Spleen (tissue), 11 donors: Measurements from ENCODE around the gene ACOT12. TPM values are rescaled to one million over a fixed set of nuclear protein-coding genes. Genes with fewer than 3 reads are reported as not detected.
"Not testable (repeated sequence)": the region's sequence is repeated elsewhere in the genome, so short reads cannot be mapped to it uniquely, and the experiment has no call there.

Source experiments
- DNase-seq: peaks from one replicate; pipeline ENCODE4 v3.0.0-alpha.2; 2020
- H3K27ac ChIP-seq, 8 donors: fragments of 200-600 bp; sonication (generic) in 7 of 8; 1 replicate in 4 of 8; 2 replicates in 4 of 8; pipeline versions ENCODE4 v1.5.0 to v1.8.0; 2016 to 2021; ENCODE audit warnings: inconsistent platforms in 4 of 8, mild to moderate bottlenecking in 4 of 8, moderate library complexity in 1 of 8
- H3K27me3 ChIP-seq, 7 donors: fragments of 200-600 bp; sonication (generic) in 6 of 7; replicated peaks in 1 of 7; 1 replicate in 4 of 7; 2 replicates in 3 of 7; pipeline versions ENCODE4 v1.5.0 to v1.8.0; 2016 to 2021; ENCODE audit warnings: inconsistent platforms in 3 of 7, mild to moderate bottlenecking in 1 of 7
- H3K36me3 ChIP-seq, 6 donors: fragments of 200-600 bp; sonication (generic) in 5 of 6; 1 replicate in 4 of 6; 2 replicates in 2 of 6; pipeline versions ENCODE4 v1.5.0 to v1.8.0; 2016 to 2021; ENCODE audit warnings: inconsistent platforms in 2 of 6
- H3K4me1 ChIP-seq, 6 donors: fragments of 200-600 bp; sonication (generic) in 5 of 6; 1 replicate in 3 of 6; 2 replicates in 3 of 6; pipeline versions ENCODE4 v1.5.0 to v1.8.0; 2016 to 2021; ENCODE audit warnings: inconsistent platforms in 3 of 6
- H3K4me3 ChIP-seq, 8 donors: fragments of 200-600 bp; sonication (generic) in 7 of 8; 1 replicate in 4 of 8; 2 replicates in 4 of 8; pipeline versions ENCODE4 v1.5.0 to v1.8.0; 2016 to 2021; ENCODE audit warnings: inconsistent platforms in 4 of 8, mild to moderate bottlenecking in 4 of 8, moderate library complexity in 2 of 8
- H3K9me3 ChIP-seq, 8 donors: fragments of 200-600 bp; sonication (generic) in 7 of 8; 1 replicate in 4 of 8; 2 replicates in 4 of 8; pipeline versions ENCODE4 v1.5.0 to v1.8.0; 2016 to 2021; ENCODE audit warnings: inconsistent platforms in 4 of 8
- POLR2A ChIP-seq, 3 donors: fragments of 450-650 bp; IDR thresholded peaks; one replicate each; pipeline ENCODE4 v1.5.1; 2017; ENCODE audit warnings: antibody characterized with exemption in 3 of 3, mild to moderate bottlenecking in 1 of 3
- POLR2AphosphoS5 ChIP-seq, 3 donors: sonication (generic); formaldehyde crosslinking; IDR thresholded peaks; one replicate each; pipeline ENCODE4 v1.5.1; 2017; ENCODE audit warnings: antibody characterized with exemption in 3 of 3
- whole genome bisulfite sequencing, 5 donors: extraction: QIAGEN DNeasy Blood & Tissue Kit in 3 of 5; methylation state at CpG; one replicate each; pipeline versions ENCODE4 v1.1.5 to v1.1.7; 2013 to 2018; 5-methylcytosine and 5-hydroxymethylcytosine counted together
- intact Hi-C: fragments of 100-400 bp; cut with DNase I; formaldehyde crosslinking; loops from one replicate; pipeline ENCODE4 v1.15.0; 2023; ENCODE audit warnings: low total_unique reads
- polyA plus RNA-seq, 3 donors: library from polyadenylated mRNA; stranded (reverse); fragments of 200-250 nt; gene quantifications; one replicate each; pipeline ENCODE4 v1.2.1, GENCODE V29; 2013
- total RNA-seq, 7 donors: library from RNA; depleted of rRNA in 3 of 7; stranded (reverse); fragments of >200 nt in 3 of 7; fragmentation: NEBNext Ultra II Directional in 4 of 7; extraction: Animal tissue kit (Norgen Biotek cat#: 25700) in 4 of 7; gene quantifications; one replicate each; pipeline versions ENCODE4 v1.1.0 to v1.2.1, GENCODE V29; 2016 to 2021
- TF ChIP-seq, protein P1 (sequence below), 11 experiments: fragments of 200-600 bp in 7 of 11; fragments of 450-650 bp in 4 of 11; sonication (generic) in 4 of 11; IDR thresholded peaks in 8 of 11; conservative IDR thresholded peaks in 3 of 11; 1 replicate in 7 of 11; 2 replicates in 4 of 11; pipeline versions ENCODE4 v1.4.0 to v1.8.0; 2016 to 2021; ENCODE audit warnings: antibody characterized with exemption in 11 of 11, inconsistent platforms in 4 of 11, mild to moderate bottlenecking in 1 of 11
- donor health status: healthy with polysubstance abuse.
- donor health status: DM: no; HTN: no; CAD: no; lungs with moderate emphysema.
- donor health status: DM: no; HTN: no; CAD: no.
- donor health status: Bipolar disorder and iron deficiency.
- donor health status: healthy.
- donor health status: DM: no; HTN: no; CAD: no.
- donor health status: DM: yes; HTN: yes; CAD: no.

ACOT12 gene
- total and polyA plus RNA-seq, 10 donors = 0.03 TPM; not detected in 9

DNA sequence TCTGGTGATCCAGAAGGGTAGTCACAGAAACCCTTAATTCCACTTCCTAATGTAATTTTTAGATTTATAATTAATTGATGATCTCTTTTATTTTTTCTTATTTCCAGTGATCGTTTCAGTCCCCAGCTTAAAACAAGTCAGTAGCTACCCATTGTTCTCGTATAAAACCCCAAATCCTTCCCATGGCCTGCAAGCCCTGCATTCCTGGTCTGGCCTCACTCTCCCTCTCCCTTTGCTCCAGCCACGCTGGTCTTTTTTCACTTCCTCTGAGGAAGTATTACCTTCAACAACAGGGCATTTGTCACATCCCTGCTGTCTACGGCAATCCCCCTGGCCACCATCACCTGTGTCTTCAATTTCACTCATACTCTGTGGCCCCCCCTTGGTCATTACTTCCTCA is 44.8 kb downstream of the ACOT12 start:
- TF ChIP-seq POLR2AphosphoS5 (IDR thresholded peaks at IDR 0.05) (no peak), POLR2A (IDR thresholded peaks at IDR 0.05) (no peak)
- TF ChIP-seq, protein P1, sequence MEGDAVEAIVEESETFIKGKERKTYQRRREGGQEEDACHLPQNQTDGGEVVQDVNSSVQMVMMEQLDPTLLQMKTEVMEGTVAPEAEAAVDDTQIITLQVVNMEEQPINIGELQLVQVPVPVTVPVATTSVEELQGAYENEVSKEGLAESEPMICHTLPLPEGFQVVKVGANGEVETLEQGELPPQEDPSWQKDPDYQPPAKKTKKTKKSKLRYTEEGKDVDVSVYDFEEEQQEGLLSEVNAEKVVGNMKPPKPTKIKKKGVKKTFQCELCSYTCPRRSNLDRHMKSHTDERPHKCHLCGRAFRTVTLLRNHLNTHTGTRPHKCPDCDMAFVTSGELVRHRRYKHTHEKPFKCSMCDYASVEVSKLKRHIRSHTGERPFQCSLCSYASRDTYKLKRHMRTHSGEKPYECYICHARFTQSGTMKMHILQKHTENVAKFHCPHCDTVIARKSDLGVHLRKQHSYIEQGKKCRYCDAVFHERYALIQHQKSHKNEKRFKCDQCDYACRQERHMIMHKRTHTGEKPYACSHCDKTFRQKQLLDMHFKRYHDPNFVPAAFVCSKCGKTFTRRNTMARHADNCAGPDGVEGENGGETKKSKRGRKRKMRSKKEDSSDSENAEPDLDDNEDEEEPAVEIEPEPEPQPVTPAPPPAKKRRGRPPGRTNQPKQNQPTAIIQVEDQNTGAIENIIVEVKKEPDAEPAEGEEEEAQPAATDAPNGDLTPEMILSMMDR (IDR thresholded peaks at IDR 0.05 in 8 of 11, conservative IDR thresholded peaks at IDR 0.05 in 3 of 11) = no peak
- H3K36me3 ChIP-seq = no peaks in the 10 kb centered on the region
- intact Hi-C loops = no loop called here
- no peaks in the 10 kb centered on the region for H3K4me1 ChIP-seq
- no peak overlapping the region for H3K27ac ChIP-seq
- H3K27me3 ChIP-seq = no peaks in the 10 kb centered on the region
- no peak for DNase-seq
- 59 to 76% (median 66%) methylated on average over 4 of the region's 4 CpGs for WGBS, 5 donors
- H3K9me3 ChIP-seq = no peaks in the 10 kb centered on the region
- H3K4me3 ChIP-seq = no peak overlapping the region

DNA sequence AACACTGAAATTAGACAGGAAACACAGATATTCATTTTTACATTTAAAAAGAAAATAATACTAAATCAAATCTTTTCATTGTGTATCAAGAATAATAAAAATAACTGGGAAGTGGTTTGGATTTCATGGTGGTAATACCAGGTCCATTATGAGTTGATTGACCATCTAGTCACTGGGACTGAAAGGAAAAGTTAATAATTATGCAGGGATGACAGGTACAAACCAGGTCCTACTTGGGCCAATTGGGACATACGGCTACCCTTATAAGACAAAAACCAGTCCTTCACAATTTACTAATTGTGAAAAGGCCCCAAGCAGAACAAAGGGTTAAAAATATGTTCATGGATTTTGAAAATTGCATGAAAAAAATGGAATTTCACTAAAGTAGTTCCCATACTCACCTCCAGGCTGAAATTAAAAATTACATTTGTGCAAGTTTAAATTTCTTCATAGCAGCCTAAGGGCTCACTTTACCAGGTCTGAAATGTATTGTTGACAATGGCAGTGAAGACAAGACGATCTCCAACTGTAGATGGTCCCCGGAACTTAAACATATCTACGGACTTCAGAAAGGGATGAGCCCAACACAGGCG is 48.4 kb downstream of the ACOT12 start:
- no peaks in the 10 kb centered on the region for H3K9me3 ChIP-seq
- TF ChIP-seq POLR2AphosphoS5 (IDR thresholded peaks at IDR 0.05) (no peak), POLR2A (IDR thresholded peaks at IDR 0.05) (no peak)
- TF ChIP-seq, protein P1 (IDR thresholded peaks at IDR 0.05 in 8 of 11, conservative IDR thresholded peaks at IDR 0.05 in 3 of 11) = no peak
- H3K4me3 ChIP-seq = no peak overlapping the region
- no peaks in the 10 kb centered on the region for H3K4me1 ChIP-seq
- no peaks in the 10 kb centered on the region for H3K27me3 ChIP-seq
- H3K36me3 ChIP-seq = no peaks in the 10 kb centered on the region
- intact Hi-C loops = no loop called here
- no peak for DNase-seq
- no peak overlapping the region for H3K27ac ChIP-seq
- WGBS, 5 donors = 88 to 96% (median 92%) methylated on average over 5 of the region's 5 CpGs

DNA sequence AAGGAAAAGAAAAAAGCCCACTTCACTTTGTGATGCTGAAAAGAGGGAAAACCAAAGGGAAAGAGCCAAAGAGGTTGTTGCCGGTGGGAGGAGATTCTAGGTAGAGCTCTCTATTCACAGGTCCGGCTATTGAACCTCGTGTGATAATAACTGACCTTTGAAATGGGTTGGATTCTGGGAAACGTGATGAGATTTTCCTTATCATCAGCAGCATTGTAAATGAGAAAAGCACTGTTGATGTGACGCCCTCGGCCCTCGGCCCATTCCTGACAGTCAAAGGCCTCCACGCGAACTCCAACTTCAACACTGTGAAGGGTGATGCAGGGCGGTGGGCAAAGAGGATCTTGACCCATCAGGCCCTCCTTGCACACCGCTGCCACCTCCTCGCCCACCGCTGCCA is 49.2 kb downstream of the ACOT12 start:
- no peak overlapping the region for H3K27ac ChIP-seq
- WGBS, 5 donors = 86 to 91% (median 89%) methylated on average over 12 to 13 of the region's 13 CpGs
- H3K4me1 ChIP-seq = no peaks in the 10 kb centered on the region
- no peaks in the 10 kb centered on the region for H3K36me3 ChIP-seq
- DNase-seq = no peak
- no peaks in the 10 kb centered on the region for H3K27me3 ChIP-seq
- TF ChIP-seq, protein P1 (IDR thresholded peaks at IDR 0.05 in 8 of 11, conservative IDR thresholded peaks at IDR 0.05 in 3 of 11) = no peak
- TF ChIP-seq POLR2A (IDR thresholded peaks at IDR 0.05) (no peak), POLR2AphosphoS5 (IDR thresholded peaks at IDR 0.05) (no peak)
- H3K4me3 ChIP-seq = no peak overlapping the region
- H3K9me3 ChIP-seq = no peaks in the 10 kb centered on the region
- intact Hi-C loops = no loop called here

DNA sequence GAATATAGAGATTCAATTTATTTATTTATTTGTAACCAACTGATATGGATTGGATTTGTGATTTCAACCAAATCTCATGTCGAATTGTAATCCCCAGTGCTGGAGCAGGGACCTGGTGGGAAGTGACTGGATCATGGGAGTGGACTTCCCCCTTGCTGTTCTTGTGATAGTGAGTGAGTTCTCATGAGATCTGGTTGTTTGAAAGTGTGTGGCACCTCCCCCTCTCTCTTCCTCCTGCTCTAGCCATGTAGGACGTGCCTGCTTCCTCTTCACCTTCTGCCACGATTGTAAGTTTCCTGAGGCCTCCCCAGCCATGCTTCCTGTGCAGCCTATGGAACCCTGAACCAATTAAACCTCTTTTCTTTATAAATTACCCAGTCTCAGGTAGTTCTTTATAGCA is 55.7 kb downstream of the ACOT12 start:
- 35 to 42% (median 40%) methylated on average over 3 of the region's 3 CpGs for WGBS, 5 donors
- intact Hi-C loops, H3K27ac ChIP-seq, H3K4me3 ChIP-seq, DNase-seq, H3K4me1 ChIP-seq, H3K27me3 ChIP-seq, H3K36me3 ChIP-seq: not testable (repeated sequence)
- H3K9me3 ChIP-seq = peaks cover 0 to 17% (median 4%) of the 10 kb centered on the region in 8 donors

DNA sequence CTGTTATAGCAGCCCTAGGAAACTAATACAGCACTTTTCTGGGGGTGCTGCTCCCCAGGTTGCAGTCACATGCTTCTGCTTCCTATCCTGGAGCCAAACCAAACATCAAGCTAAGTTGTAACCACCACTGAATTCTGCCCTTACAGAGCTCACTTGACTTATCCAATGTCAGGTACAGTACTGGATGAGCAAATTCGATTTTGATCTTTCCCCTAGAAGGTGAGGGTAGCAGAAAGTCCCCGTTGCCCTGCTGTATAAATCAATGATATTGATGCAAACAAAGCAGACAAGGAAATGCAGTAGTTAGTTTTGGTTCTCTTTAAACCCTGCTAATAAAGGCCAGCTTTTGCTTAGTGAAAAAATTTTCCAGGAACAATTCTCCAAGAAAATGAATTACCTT is 56.1 kb downstream of the ACOT12 start:
- WGBS, 5 donors = 75 to 82% (median 79%) methylated on average over 2 of the region's 2 CpGs
- intact Hi-C loops = no loop called here

More for the DNA sequence above, 56.1 kb downstream of the ACOT12 start:
- no peak for DNase-seq
- no peaks in the 10 kb centered on the region for H3K27me3 ChIP-seq
- TF ChIP-seq, protein P1 (IDR thresholded peaks at IDR 0.05 in 8 of 11, conservative IDR thresholded peaks at IDR 0.05 in 3 of 11) = no peak
- TF ChIP-seq POLR2A (IDR thresholded peaks at IDR 0.05) (no peak), POLR2AphosphoS5 (IDR thresholded peaks at IDR 0.05) (no peak)
- no peak overlapping the region for H3K4me3 ChIP-seq
- H3K36me3 ChIP-seq = no peaks in the 10 kb centered on the region
- peaks cover 0 to 17% (median 4%) of the 10 kb centered on the region in 8 donors for H3K9me3 ChIP-seq
- no peak overlapping the region for H3K27ac ChIP-seq
- no peaks in the 10 kb centered on the region for H3K4me1 ChIP-seq
